Measurements from ENCODE around the gene CDK5R1.

The CDK5R1 gene

DNA sequence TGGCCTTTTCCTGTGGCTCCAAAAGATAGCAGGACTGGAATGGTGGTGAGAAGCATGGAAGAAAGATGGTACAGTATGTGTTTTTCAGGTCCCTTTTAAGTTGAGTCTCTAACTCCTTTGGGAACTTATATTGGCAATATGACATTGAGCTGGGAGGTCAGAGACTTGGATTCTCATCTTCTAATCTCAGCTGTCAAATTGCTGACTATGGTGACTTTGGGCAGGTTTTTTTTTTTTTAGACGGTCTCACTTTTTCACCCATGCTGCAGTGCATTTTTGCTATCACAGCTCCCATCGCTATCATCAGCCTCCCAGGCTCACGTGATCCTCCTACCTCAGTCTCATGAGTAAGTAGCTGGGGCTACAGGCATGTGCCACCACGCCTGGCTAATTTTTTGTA lies 15.1 kb upstream of the CDK5R1 start:
- no peak for DNase-seq

DNA sequence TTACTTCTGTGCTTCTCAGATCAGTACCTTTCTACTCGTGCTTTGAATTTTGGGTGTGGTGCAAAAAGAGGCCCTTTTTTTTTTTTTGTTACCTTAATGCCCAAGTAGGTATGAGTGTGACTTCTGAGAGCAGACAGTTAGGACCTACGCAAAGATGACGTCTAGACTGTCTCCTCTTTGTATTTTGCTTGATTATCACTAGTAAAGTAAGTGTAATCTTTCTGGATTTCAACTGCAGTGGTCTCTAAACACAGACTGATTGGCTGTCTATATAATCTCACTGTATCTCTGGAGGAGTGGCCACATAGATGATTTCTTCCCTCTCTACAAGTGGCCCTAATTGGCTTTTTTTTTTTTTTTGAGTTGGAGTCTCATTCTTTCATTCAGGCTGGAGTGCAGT lies 11.5 kb upstream of the CDK5R1 start:
- no peak for DNase-seq

DNA sequence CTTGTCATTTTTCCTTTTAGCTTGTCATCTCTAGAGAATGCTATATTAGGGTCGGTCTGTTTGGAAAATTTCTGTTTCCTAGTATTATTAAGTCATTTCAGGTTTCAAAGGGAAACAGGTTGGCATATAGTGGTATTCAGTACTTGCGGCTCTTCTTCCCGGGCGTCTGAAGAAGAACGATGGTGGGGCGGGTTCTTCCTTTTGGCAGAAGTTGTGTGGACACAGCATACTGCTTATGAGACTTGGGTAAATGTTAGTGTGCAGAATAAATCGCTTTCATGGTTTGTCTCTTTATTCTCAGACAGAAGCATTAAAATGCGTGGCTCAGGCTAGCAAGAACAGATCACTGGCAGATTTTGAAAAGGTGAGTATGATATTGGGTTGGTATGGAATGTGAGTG lies 9.6 kb upstream of the CDK5R1 start:
- no peak for DNase-seq

GRCh38 chr17:32479074-32479617 lies 7.6 kb upstream of the CDK5R1 start:
- no peak for DNase-seq

DNA sequence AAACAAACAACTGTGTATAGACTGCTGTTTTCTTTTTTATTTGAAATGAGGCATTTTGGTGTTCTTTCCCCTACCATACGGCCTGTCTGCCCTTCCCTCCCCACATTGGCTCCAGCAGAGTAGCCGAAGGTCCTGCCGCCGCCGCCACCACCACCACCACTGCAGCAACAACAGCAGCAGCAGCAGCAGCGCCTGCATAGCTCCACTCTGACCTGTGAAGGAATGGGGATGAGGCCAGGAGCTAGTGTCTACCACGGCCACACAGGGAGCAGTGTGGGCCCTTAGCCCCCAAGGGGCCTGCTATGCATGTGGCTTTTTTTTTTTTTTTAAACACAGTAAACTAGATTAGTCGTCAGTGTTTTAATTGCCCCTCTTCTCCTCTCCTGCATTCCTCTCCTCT lies 5.6 kb upstream of the CDK5R1 start:
- DNase-seq = no peak

DNA sequence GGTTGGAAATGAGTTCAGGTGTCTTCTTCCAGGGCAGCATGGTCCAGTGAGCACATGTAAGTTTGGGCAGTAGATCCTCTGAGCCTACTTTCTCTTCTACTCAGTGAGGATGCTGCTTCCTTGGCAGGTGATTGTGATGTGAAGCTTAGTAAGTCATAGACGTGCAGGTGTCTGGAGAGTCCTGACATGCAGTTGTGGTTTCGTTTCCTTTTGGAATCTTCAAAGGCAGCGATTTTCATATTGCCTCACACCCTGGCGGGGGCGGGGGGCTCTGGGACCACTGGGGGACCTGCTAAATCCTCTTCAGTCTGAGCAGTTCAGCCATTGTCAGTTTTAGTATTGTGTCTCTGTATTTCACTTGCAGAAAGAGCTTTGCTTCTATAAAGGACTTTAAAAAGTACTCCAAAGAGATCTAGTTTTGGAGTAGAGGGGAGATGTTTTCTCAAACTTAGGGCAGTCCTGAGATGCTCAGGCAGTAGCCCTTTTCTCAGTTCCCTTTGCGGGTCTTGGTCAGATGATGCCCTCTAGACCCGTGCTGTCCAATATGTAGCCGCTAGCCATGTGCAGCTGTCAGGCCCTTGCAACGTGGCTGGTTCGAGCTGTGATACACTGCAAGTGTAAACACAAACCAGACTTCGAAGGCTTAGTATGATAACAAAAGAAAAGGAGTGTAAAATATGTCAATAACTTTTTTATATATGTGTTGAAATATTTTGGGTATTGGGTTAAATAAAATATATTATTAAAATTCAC lies 4.0 kb upstream of the CDK5R1 start:
- peak in 1 of 14 donors; percentile 12 for DNase-seq

DNA sequence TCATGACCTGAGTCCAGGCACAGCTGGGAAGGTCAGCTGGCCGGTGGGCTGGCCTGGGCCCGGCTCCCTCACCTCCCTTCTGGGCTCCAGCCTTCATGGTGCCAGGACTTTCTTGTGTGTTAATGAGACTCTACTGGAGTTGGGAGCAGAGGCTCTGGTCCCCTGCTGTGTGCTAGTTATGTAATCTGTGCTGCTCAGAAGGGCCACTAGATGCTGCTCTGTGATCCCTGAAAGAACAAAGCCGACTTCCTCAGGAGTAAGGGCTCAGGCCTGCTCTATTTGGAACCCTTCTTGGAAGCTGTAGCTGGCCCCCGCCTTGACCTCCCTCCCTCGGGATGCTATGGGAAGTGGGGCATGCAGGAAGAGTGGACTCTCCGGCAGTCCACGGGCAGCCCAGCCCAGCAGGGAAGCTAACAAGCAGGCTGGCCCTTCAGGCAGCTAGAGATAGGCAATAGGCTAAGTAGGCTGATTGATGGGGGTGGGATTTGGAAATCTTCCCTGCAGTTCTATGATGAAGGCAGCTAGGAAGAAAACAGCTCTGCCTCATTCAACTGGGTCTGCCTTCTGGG lies 3.3 kb upstream of the CDK5R1 start:
- peak in 12 of 14 donors; percentile 66 to 92 (median 82) for DNase-seq

DNA sequence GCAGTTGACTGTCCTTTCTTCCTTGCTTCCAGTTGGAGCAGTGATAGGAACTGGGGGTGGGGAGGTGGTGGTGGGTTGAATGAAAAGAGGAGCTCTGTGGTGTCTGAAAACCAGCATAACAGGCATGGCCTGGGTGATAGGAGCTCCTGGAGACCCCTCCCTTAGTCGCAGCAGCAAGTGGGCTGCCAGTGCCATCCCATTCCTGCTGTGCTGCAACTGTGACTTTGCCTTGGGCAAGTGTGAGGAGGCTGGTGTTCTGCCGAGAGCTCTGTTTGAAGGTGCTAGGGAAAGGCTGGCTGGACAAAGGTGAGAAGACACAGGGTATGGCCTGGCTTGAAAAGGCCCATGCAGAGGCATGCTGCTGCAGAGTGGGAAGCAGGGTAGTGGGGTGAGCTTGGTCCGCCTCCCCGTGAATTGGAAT lies 2.7 kb upstream of the CDK5R1 start:
- peak in 1 of 14 donors; percentile 71 for DNase-seq

- DNase-seq = no peak
Observed at GRCh38 chr17:32484628-32485027, 2.2 kb upstream of the CDK5R1 start.

GRCh38 chr17:32485261-32486110 lies 1.3 kb upstream of the CDK5R1 start:
- DNase-seq = peak in 1 of 14 donors; percentile 22

- DNase-seq = peak in 12 of 14 donors; percentile 59 to 89 (median 76)
Observed at GRCh38 chr17:32486111-32486700, 587 bp upstream of the CDK5R1 start.

DNA sequence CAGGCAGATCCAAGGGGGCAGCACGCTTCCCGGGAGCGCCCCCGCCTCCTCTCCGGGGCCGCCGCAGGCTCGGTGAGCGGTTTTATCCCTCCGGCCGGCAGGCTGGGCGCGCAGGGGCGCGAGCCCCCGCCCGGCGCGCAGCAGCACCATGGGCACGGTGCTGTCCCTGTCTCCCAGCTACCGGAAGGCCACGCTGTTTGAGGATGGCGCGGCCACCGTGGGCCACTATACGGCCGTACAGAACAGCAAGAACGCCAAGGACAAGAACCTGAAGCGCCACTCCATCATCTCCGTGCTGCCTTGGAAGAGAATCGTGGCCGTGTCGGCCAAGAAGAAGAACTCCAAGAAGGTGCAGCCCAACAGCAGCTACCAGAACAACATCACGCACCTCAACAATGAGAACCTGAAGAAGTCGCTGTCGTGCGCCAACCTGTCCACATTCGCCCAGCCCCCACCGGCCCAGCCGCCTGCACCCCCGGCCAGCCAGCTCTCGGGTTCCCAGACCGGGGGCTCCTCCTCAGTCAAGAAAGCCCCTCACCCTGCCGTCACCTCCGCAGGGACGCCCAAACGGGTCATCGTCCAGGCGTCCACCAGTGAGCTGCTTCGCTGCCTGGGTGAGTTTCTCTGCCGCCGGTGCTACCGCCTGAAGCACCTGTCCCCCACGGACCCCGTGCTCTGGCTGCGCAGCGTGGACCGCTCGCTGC lies 832 bp downstream of the CDK5R1 start:
- DNase-seq = peak in 3 of 14 donors; percentile 32 to 71 (median 42)

- DNase-seq = peak in 1 of 14 donors; percentile 31
Observed at GRCh38 chr17:32488177-32488542, 1.4 kb downstream of the CDK5R1 start.

GRCh38 chr17:32488604-32489180 lies 1.9 kb downstream of the CDK5R1 start:
- no peak for DNase-seq

- DNase-seq = no peak
Observed at GRCh38 chr17:32489320-32490100, 2.7 kb downstream of the CDK5R1 start.

DNA sequence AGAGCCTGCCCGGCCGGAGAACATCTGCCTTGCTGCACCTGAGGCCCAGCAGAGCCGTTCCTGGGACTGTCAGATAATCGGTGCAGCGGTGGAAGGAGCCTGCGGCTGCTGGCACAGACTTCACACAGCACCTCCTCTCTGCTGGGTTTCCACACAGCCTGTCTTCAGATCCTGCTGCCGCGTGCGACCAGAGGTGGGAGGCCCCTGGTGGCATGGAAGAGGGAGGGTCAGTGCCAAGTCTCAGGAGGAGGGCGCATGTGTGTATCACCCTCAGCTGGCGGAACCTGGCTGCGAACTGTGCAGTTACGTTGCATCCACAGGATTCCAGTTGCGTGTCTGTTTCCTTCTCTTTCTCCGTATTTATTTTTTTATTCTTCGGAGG lies 3.3 kb downstream of the CDK5R1 start:
- no peak for DNase-seq

DNA sequence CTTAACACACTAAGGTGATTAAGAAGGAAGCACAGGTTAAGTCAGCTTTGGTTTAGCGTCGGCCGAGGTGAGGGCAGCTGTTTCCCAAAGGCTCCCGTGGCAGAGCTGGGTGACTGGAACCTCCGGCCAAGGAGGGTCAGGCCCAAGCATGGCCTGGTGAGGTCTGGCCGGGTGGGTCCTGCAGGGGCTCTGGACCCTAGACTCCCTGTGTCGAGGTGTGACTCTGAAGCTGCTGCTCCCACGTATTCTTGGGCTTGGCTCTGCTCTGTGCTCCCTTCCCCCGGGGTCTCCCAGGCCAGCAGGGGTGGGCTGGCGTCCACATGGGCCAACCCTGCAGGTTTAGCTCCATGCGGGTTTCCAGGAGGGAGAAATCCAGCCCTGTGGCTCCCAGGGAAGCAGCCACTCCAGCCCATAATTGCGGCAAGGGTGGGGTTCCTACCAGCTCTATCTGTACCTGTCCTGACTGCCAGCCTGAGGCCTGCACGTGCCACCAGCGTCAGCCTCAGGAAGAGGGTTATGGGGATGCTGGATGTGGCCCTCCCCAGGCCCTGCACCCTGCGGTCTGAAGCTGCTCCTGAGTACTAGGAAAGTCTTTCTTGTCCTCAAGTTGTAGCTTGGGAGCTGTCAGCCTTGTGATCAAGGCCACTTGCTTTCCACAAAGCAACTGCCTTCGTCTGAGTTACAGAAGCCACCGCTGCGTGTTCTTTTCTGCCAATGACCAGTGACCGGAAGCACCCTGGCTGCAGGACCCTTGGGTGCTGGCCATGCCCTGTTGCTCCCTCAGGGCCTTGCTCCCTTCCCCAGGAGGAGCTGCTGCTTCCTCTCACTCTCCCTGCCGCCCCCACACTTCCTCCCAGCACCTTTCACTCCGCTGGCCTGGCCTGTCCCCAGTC lies 4.8 kb downstream of the CDK5R1 start:
- peak in 1 of 14 donors; percentile 37 for DNase-seq

- DNase-seq = no peak
Observed at GRCh38 chr17:32492264-32492589, 5.4 kb downstream of the CDK5R1 start.

GRCh38 chr17:32492648-32493289 lies 6.0 kb downstream of the CDK5R1 start:
- DNase-seq = peak in 1 of 14 donors; percentile 37

All from C1 segment of cervical spinal cord (tissue), 14 donors.